NCI-H2029 treated with DMSO at 0.1 percent for 48 hours (cell line): ENCODE measurements around the gene TAX1BP3.
A peak's percentile ranks its signal among the peaks of the same experiment; 100 is the strongest.

ENCODE experiments used
- DNase-seq: peaks from one replicate; lab custom pipeline; 2025; lab: John Stamatoyannopoulos, UW

TAX1BP3 gene

GRCh38 chr17:3657874-3658783, 10.2 kb downstream of the TAX1BP3 start:
- DNase-seq, result no peak

GRCh38 chr17:3657588-3657869, 10.8 kb downstream of the TAX1BP3 start:
- DNase-seq, result no peak

- DNase-seq, result no peak
Observed at GRCh38 chr17:3656755-3657587, 11.4 kb downstream of the TAX1BP3 start.

GRCh38 chr17:3656353-3656752, 12.0 kb downstream of the TAX1BP3 start:
- no peak for DNase-seq

GRCh38 chr17:3655766-3656165, 12.6 kb downstream of the TAX1BP3 start:
- DNase-seq, result no peak

- no peak for DNase-seq
Observed at GRCh38 chr17:3647769-3648555, 20.4 kb downstream of the TAX1BP3 start.

GRCh38 chr17:3647251-3647650, 21.1 kb downstream of the TAX1BP3 start:
- DNase-seq, result no peak

- DNase-seq, result no peak
Observed at GRCh38 chr17:3645310-3645709, 23.1 kb downstream of the TAX1BP3 start.

- DNase-seq, result no peak
Observed at GRCh38 chr17:3643889-3644349, 24.5 kb downstream of the TAX1BP3 start.

- DNase-seq, result no peak
Observed at GRCh38 chr17:3641717-3642486, 26.5 kb downstream of the TAX1BP3 start.

- no peak for DNase-seq
Observed at GRCh38 chr17:3641014-3641413, 27.4 kb downstream of the TAX1BP3 start.

- no peak for DNase-seq
Observed at GRCh38 chr17:3639981-3640596, 28.3 kb downstream of the TAX1BP3 start.

- DNase-seq, result no peak
Observed at GRCh38 chr17:3636908-3637373, 31.4 kb downstream of the TAX1BP3 start.

GRCh38 chr17:3636154-3636907, 32.0 kb downstream of the TAX1BP3 start, which contains the start of the genes CTNS and SHPK:
Gene CTNS (plus strand): TSS chr17:3636760. CDS start chr17:3640207, 3,447 bp downstream.
Gene SHPK (minus strand): TSS chr17:3636250. CDS start chr17:3636219, 31 bp downstream.
- peak; percentile 65 for DNase-seq

GRCh38 chr17:3635474-3636153, 32.8 kb downstream of the TAX1BP3 start:
- DNase-seq, result no peak

GRCh38 chr17:3632287-3632686, 36.1 kb downstream of the TAX1BP3 start:
- no peak for DNase-seq

GRCh38 chr17:3630781-3631180, 37.6 kb downstream of the TAX1BP3 start:
- no peak for DNase-seq

- no peak for DNase-seq
Observed at GRCh38 chr17:3627769-3628167, 40.6 kb downstream of the TAX1BP3 start.
